NCI-H226 (cell line): ENCODE results near the gene PCBP3.

Experiments
- DNase-seq: peaks from one replicate; pipeline ENCODE4 v3.0.0-alpha.2; 2015

The PCBP3 gene

GRCh38 chr21:45900034-45900868 lies 256.7 kb downstream of the PCBP3 start:
- DNase-seq = no peak

- DNase-seq = no peak
Measured at GRCh38 chr21:45901061-45901690, 257.7 kb downstream of the PCBP3 start.

GRCh38 chr21:45902292-45902995 lies 258.9 kb downstream of the PCBP3 start:
- no peak for DNase-seq

- DNase-seq = no peak
Measured at GRCh38 chr21:45905196-45905595, 261.7 kb downstream of the PCBP3 start.

GRCh38 chr21:45906196-45906805 lies 262.8 kb downstream of the PCBP3 start:
- no peak for DNase-seq

GRCh38 chr21:45906859-45907258 lies 263.3 kb downstream of the PCBP3 start:
- no peak for DNase-seq

- no peak for DNase-seq
Measured at GRCh38 chr21:45908536-45909237, 265.2 kb downstream of the PCBP3 start.

- no peak for DNase-seq
Measured at GRCh38 chr21:45909238-45909988, 265.9 kb downstream of the PCBP3 start.

- DNase-seq = no peak
Measured at GRCh38 chr21:45910155-45910547, 266.6 kb downstream of the PCBP3 start.

- no peak for DNase-seq
Measured at GRCh38 chr21:45910548-45911221, 267.2 kb downstream of the PCBP3 start.

- no peak for DNase-seq
Measured at GRCh38 chr21:45911806-45912325, 268.3 kb downstream of the PCBP3 start.

GRCh38 chr21:45912611-45913417 lies 269.3 kb downstream of the PCBP3 start:
- no peak for DNase-seq

- no peak for DNase-seq
Measured at GRCh38 chr21:45913418-45913765, 269.9 kb downstream of the PCBP3 start.

- no peak for DNase-seq
Measured at GRCh38 chr21:45913886-45914285, 270.4 kb downstream of the PCBP3 start.

- DNase-seq = no peak
Measured at GRCh38 chr21:45914321-45914845, 270.9 kb downstream of the PCBP3 start.

- DNase-seq = no peak
Measured at GRCh38 chr21:45916011-45916840, 272.7 kb downstream of the PCBP3 start.

GRCh38 chr21:45917241-45917640 lies 273.7 kb downstream of the PCBP3 start:
- DNase-seq = no peak

GRCh38 chr21:45918011-45918410 lies 274.5 kb downstream of the PCBP3 start:
- DNase-seq = no peak

- DNase-seq = no peak
Measured at GRCh38 chr21:45918835-45919447, 275.4 kb downstream of the PCBP3 start.
